ENCODE data around the gene CADM1.

- TF ChIP-seq CTCF (IDR thresholded peaks at IDR 0.05; ENCODE audit: low read depth, low read length, missing input control) (no peak), EGR1 (IDR thresholded peaks at IDR 0.05; ENCODE audit: low read depth in 2 of 2) (no peak), FOXA1 (IDR thresholded peaks at IDR 0.05) (no peak), JUND (IDR thresholded peaks at IDR 0.05) (no peak)
Measured at GRCh38 chr11:115363921-115364320, 140.3 kb downstream of the CADM1 start.

Data from liver (tissue), 3 donors.